GM23338 (cell line): ENCODE results near the gene C1orf174. TPM values are rescaled to one million over a fixed set of nuclear protein-coding genes. Genes with fewer than 3 reads are reported as not detected.

Experiments
- ATAC-seq: fragments of 200-7000 bp; cut with Tn5 transposase; 3 replicates; pipeline ENCODE4 v1.9.1; 2020
- DNase-seq: peaks from one replicate; pipeline ENCODE4 v3.0.0-alpha.2; 2015; ENCODE audit warnings: low spot score
- H2AFZ ChIP-seq: fragments of 200-600 bp; sonication (generic); 2 replicates; pipeline ENCODE4 v1.8.0; 2016; ENCODE audit warnings: antibody characterized with exemption, mild to moderate bottlenecking, moderate library complexity
- H3F3A ChIP-seq: fragments of 200-600 bp; sonication (generic); replicated peaks from 2 replicates; pipeline ENCODE4 v1.8.0; 2017; ENCODE audit warnings: antibody characterized with exemption, mixed run types, low read depth
- H3K27ac ChIP-seq: fragments of 200-600 bp; sonication (generic); 2 replicates; pipeline ENCODE4 v1.6.1; 2016; ENCODE audit warnings: low read depth
- H3K27me3 ChIP-seq: fragments of 200-600 bp; sonication (generic); 2 replicates; pipeline ENCODE4 v1.8.0; 2016; ENCODE audit warnings: mild to moderate bottlenecking, mixed run types, moderate library complexity; ENCODE audit not compliant: insufficient read depth
- H3K36me3 ChIP-seq: fragments of 200-600 bp; sonication (generic); 2 replicates; pipeline ENCODE4 v1.8.0; 2016; ENCODE audit warnings: mild to moderate bottlenecking; ENCODE audit not compliant: insufficient read depth
- H3K4me1 ChIP-seq: fragments of 200-600 bp; sonication (generic); 2 replicates; pipeline ENCODE4 v1.8.0; 2016; ENCODE audit warnings: mild to moderate bottlenecking, moderate library complexity; ENCODE audit not compliant: insufficient read depth
- H3K4me2 ChIP-seq: fragments of 200-600 bp; sonication (generic); 2 replicates; pipeline ENCODE4 v1.7.1; 2017; ENCODE audit warnings: mixed run types
- H3K4me3 ChIP-seq: fragments of 200-600 bp; sonication (generic); 2 replicates; pipeline ENCODE4 v1.6.1; 2016; ENCODE audit warnings: mixed run types
- H3K79me2 ChIP-seq: fragments of 200-600 bp; sonication (generic); replicated peaks from 2 replicates; pipeline ENCODE4 v1.8.0; 2017; ENCODE audit warnings: mild to moderate bottlenecking; ENCODE audit not compliant: insufficient read depth
- H3K9me2 ChIP-seq: fragments of 200-600 bp; sonication (generic); 2 replicates; pipeline ENCODE4 v1.8.0; 2017; ENCODE audit not compliant: insufficient read depth
- H4K20me1 ChIP-seq: fragments of 200-600 bp; sonication (generic); replicated peaks from 2 replicates; pipeline ENCODE4 v1.8.0; 2017; ENCODE audit warnings: mild to moderate bottlenecking; ENCODE audit not compliant: insufficient read depth
- H3K27ac Mint-ChIP-seq: 2 replicates; pipeline ENCODE4 v1.8.0; 2020; ENCODE audit warnings: inconsistent platforms, mild to moderate bottlenecking, moderate library complexity, mixed read lengths
- H3K27me3 Mint-ChIP-seq: 3 replicates; pipeline ENCODE4 v1.8.0; 2022; ENCODE audit warnings: low read depth, mild to moderate bottlenecking, moderate library complexity, mixed read lengths, inconsistent platforms; ENCODE audit not compliant: insufficient read depth, poor library complexity
- H3K36me3 Mint-ChIP-seq: 3 replicates; pipeline ENCODE4 v1.8.0; 2021; ENCODE audit warnings: low read depth, mild to moderate bottlenecking, inconsistent platforms, moderate library complexity, mixed read lengths
- H3K4me1 Mint-ChIP-seq: 3 replicates; pipeline ENCODE4 v1.8.0; 2020; ENCODE audit warnings: mild to moderate bottlenecking, inconsistent platforms, mixed read lengths
- H3K4me3 Mint-ChIP-seq: 3 replicates; pipeline ENCODE4 v1.8.0; 2021; ENCODE audit warnings: moderate library complexity, mild to moderate bottlenecking, inconsistent platforms, mixed read lengths
- H3K9me3 Mint-ChIP-seq: 3 replicates; pipeline ENCODE4 v1.8.0; 2020; ENCODE audit warnings: moderate library complexity, mild to moderate bottlenecking, inconsistent platforms, mixed read lengths
- CREB1 ChIP-seq: fragments of 250-450 bp; sonication (Bioruptor Pico); IDR thresholded peaks from 2 replicates; pipeline ENCODE4 v1.5.0; 2020; ENCODE audit warnings: low read depth, mild to moderate bottlenecking, moderate library complexity
- CTCF ChIP-seq, 2 experiments: fragments of 200-600 bp in 1 of 2; sonication (generic) in 1 of 2; conservative IDR thresholded peaks; 2 replicates each; pipeline versions ENCODE4 v1.5.1 to v1.6.1; 2016 to 2017; ENCODE audit warnings: antibody characterized with exemption in 2 of 2, low read depth in 2 of 2, mild to moderate bottlenecking in 2 of 2, moderate library complexity in 1 of 2
- ETS1 ChIP-seq: IDR thresholded peaks from 2 replicates; pipeline ENCODE4 v1.6.1; 2016; ENCODE audit warnings: antibody characterized with exemption
- EZH2 ChIP-seq: fragments of 200-600 bp; sonication (generic); IDR thresholded peaks from one replicate; pipeline ENCODE4 v1.8.0; 2017; ENCODE audit warnings: antibody characterized with exemption, mild to moderate bottlenecking, low read depth; ENCODE audit not compliant: unreplicated experiment
- EZH2phosphoT487 ChIP-seq: fragments of 200-600 bp; sonication (generic); IDR thresholded peaks from one replicate; pipeline ENCODE4 v1.8.1; 2018; ENCODE audit warnings: antibody characterized with exemption; ENCODE audit not compliant: unreplicated experiment
- JUNB ChIP-seq: IDR thresholded peaks from one replicate; pipeline ENCODE4 v1.6.1; 2016; ENCODE audit warnings: antibody characterized with exemption; ENCODE audit not compliant: unreplicated experiment
- NANOG ChIP-seq: IDR thresholded peaks from 2 replicates; pipeline ENCODE4 v1.6.1; 2016; ENCODE audit warnings: antibody characterized with exemption, borderline replicate concordance
- POLR2AphosphoS5 ChIP-seq: IDR thresholded peaks from 2 replicates; pipeline ENCODE4 v1.6.1; 2016; ENCODE audit warnings: antibody characterized with exemption, low read depth
- REST ChIP-seq: IDR thresholded peaks from one replicate; pipeline ENCODE4 v1.6.1; 2018; ENCODE audit warnings: antibody characterized with exemption; ENCODE audit not compliant: unreplicated experiment
- STAT1 ChIP-seq: IDR thresholded peaks from one replicate; pipeline ENCODE4 v1.6.1; 2016; ENCODE audit warnings: antibody characterized with exemption; ENCODE audit not compliant: unreplicated experiment
- ZNF114 ChIP-seq: fragments of 250-450 bp; sonication (Bioruptor Pico); IDR thresholded peaks from 2 replicates; pipeline ENCODE4 v1.5.0; 2020; ENCODE audit warnings: mild to moderate bottlenecking, moderate library complexity
- ZNF331 ChIP-seq: fragments of 250-450 bp; sonication (Bioruptor Pico); IDR thresholded peaks from 2 replicates; pipeline ENCODE4 v1.5.0; 2020; ENCODE audit warnings: low read depth, mild to moderate bottlenecking, moderate library complexity
- ZNF462 ChIP-seq: fragments of 250-450 bp; sonication (Bioruptor Pico); IDR thresholded peaks from 2 replicates; pipeline ENCODE4 v1.5.0; 2020; ENCODE audit warnings: mild to moderate bottlenecking, moderate library complexity
- polyA plus RNA-seq: library from polyadenylated mRNA; unstranded; fragments of >200 nt; fragmentation: Nextera tagmentation; extraction: Ambion mirVana; gene quantifications from 2 replicates; pipeline ENCODE4 v1.2.1, GENCODE V29; 2016
- total RNA-seq: library from RNA; depleted of rRNA; stranded (reverse); fragments of >200 nt; shearing (Covaris generic); gene quantifications from 2 replicates; pipeline ENCODE4 v1.2.3, GENCODE V29; 2014

Gene C1orf174
- total and polyA plus RNA-seq, 2 experiments from 2014 or later: 28.5 to 28.7 TPM

GRCh38 chr1:3912809-3913685 lies 13.0 kb upstream of the C1orf174 start:
- H3K79me2 ChIP-seq: no peaks in the 10 kb centered on the region
- H3K27ac ChIP-seq: no peak overlapping the region
- H3K9me2 ChIP-seq: no peaks in the 10 kb centered on the region
- Mint-ChIP-seq H3K36me3 (peaks cover 3% of the 10 kb centered on the region; the same call in 2 of the 3 replicates), H3K4me3 (no peak overlapping the region), H3K27me3 (peaks cover 6% of the 10 kb centered on the region), H3K9me3 (peaks cover 16% of the 10 kb centered on the region), H3K4me1 (peaks cover 9% of the 10 kb centered on the region; the same call in 2 of the 3 replicates), H3K27ac (no peak overlapping the region)
- TF ChIP-seq ZNF462 (no peak), ETS1 (no peak), CTCF (conservative IDR thresholded peaks at IDR 0.05; ENCODE audit: low read depth in 2 of 2) (no peak), EZH2 (no peak), POLR2AphosphoS5 (no peak), JUNB (no peak), ZNF331 (CRISPR knock-in tag) (no peak), EZH2phosphoT487 (no peak), ZNF114 (no peak), CREB1 (CRISPR knock-in tag) (no peak), STAT1 (no peak), REST (no peak), NANOG (no peak)
- no peaks in the 10 kb centered on the region for H4K20me1 ChIP-seq
- no peak overlapping the region for H2AFZ ChIP-seq
- no peak overlapping the region for H3K4me2 ChIP-seq
- H3K36me3 ChIP-seq: no peaks in the 10 kb centered on the region
- H3K4me1 ChIP-seq: no peaks in the 10 kb centered on the region
- ATAC-seq (no peak), DNase-seq (no peak)
- H3F3A ChIP-seq: no peaks in the 10 kb centered on the region
- no peak overlapping the region for H3K4me3 ChIP-seq
- no peaks in the 10 kb centered on the region for H3K27me3 ChIP-seq
